ENCODE measurements around the gene ZNF224.

The ZNF224 gene

DNA sequence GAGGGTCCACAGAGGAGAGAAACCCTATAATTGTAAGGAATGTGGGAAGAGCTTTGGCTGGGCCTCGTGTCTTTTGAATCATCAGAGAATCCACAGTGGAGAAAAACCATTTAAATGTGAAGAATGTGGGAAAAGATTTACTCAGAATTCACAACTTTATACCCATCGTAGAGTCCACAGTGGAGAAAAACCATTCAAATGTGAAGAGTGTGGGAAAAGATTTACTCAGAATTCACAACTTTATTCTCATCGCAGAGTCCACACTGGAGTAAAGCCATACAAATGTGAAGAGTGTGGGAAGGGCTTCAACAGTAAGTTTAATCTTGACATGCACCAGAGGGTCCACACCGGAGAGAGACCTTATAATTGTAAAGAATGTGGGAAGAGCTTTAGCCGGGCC, 37.8 kb downstream of the ZNF224 start:
- no peak for DNase-seq (ENCODE audit: low spot score)

DNA sequence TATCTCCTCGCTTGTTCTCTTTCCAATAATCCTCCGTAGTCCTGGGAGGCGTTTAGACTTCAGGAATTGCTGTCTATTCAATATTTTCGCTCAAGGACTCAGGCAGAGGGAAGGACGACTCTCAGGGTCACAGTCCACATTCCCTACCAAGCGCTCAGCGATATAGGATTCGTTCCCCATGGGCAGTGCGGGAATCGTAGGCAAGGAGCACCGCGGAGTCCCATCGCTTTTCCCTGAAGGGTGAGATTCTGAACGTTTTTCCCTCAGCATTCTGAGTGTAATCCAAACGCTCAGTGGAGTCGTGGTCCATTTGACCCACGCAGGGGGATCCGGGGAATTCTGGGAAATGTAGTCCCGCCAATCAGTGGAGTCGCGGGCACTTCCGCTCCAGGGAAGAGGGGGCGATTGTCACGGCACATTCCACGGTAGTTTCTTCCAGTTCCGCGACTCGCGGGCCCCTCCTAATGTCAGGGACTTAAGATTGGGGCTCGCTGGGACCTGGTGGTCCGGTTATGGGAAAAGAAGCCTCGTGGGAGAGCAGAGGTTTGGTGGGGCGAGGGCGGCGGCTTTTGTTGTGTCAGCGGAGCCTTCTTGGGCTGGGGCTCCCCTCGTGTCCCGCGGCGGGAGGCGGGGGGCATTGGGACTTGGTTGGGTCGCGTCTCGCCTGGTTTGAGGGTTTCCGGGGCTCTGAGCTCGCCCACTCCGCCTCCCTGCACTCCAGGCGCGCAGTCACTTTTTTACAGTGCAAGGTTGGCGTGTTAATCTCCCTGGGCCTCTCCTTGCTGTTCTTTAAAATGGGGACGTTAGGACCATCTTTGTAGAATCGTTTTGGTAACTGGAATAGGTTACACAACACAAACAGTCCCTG, 47.3 kb downstream of the ZNF224 start, which contains the start of gene ZNF234:
TSS of gene ZNF234 (plus strand) at position 364 of the 868 bp plus-strand sequence. CDS start 3,079 bp downstream, outside the sequence.
- DNase-seq (ENCODE audit: low spot score) = peak; percentile 92

DNA sequence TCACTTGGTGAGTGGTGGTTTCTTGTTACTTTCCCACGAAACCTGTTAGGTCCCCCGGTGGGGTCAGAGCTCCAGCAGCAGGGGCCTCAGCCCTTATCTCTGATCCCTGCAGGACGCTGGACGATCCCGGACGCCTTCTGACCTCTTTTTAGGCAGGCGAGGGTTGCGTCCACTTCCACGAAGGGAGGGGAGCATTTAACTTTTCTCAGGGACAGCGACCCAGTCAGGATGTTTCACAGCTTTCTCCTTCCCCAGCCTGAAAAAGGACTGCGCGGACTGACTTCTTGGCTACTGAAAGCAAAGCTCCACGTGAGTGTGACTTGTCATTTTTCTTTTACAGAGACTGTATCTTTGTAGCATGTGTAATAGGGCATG, 47.9 kb downstream of the ZNF224 start:
- no peak for DNase-seq (ENCODE audit: low spot score)

DNA sequence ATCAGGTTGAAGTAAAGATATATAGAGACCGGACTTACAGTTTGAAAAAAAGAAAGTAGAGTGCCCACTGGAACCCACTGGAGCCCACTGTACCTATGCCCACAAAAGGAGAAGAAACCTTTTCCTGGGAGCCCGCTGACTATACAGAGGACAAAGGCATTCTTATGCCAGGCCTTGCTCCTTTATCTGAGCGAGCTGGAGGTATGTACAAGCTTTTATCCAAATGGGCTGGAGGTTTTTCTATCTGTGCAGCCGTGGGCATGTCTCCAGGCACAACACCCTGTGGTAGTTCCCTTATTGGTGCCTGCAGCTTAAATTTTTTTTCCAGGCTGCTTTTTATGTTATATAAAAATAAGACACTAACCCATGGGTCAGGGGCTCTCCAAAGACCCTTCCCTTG, 55.6 kb downstream of the ZNF224 start:
- DNase-seq (ENCODE audit: low spot score) = no peak

GRCh38 chr19:44151491-44151890, 57.3 kb downstream of the ZNF224 start:
- DNase-seq (ENCODE audit: low spot score) = no peak

DNA sequence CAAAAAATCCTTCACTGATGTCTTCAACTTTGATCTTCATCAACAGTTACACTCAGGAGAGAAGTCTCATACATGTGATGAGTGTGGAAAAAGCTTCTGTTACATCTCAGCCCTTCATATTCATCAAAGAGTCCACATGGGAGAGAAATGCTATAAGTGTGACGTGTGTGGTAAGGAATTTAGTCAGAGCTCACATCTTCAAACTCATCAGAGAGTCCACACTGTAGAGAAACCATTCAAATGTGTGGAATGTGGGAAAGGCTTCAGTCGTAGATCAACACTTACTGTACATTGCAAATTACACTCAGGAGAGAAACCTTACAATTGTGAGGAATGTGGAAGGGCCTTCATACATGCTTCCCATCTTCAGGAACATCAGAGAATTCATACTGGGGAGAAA, 62.3 kb downstream of the ZNF224 start:
- no peak for DNase-seq (ENCODE audit: low spot score)

All from putamen (tissue), 1 donor.